ENCODE data around the gene ADO. TPM values are rescaled to one million over a fixed set of nuclear protein-coding genes. Genes with fewer than 3 reads are reported as not detected.
A peak's percentile ranks its signal among the peaks of the same experiment; 100 is the strongest.

Gene ADO
- total RNA-seq, 4 donors from 2014 or later, result 9.6 to 25.4 (median 15.0) TPM

GRCh38 chr10:62806251-62806650 is 1.7 kb downstream of the ADO start:
- peaks cover 11 to 30% (median 23%) of the 10 kb centered on the region in 4 donors for H3K4me1 ChIP-seq
- peak overlapping the region in 2 of 4 donors; percentile 63 to 86 for H3K4me3 ChIP-seq
- no peak for DNase-seq
- intact Hi-C loops (cut with DNase I; ENCODE audit: low total_unique reads) (loop anchor here (10.0 kb wide), 1 partner anchor 349 kb away; no protein-coding TSS in a partner anchor), in situ Hi-C loops (cut with MboI; ENCODE audit: low pct_ligation_motif_present in 1 of 4, low pct_unique_long_range_greater_than_20kb in 1 of 4, low sequenced_read_pairs in 3 of 4) (loop anchor here in 2 of 4 donors (25.0 kb wide), 1 partner anchor 356 kb away; no protein-coding TSS in a partner anchor)
- H3K9me3 ChIP-seq, result no peaks in the 10 kb centered on the region
- 0 to 18% methylated on average over 1 of the region's 1 CpG for WGBS, 2 donors (ENCODE audit: low coverage in 1 of 2)
- H3K27ac ChIP-seq, result peak overlapping the region in 2 of 4 donors; percentile 93 to 98
- H3K27me3 ChIP-seq, result no peaks in the 10 kb centered on the region
- TF ChIP-seq POLR2A (IDR thresholded peaks at IDR 0.05) (no peak), POLR2AphosphoS5 (IDR thresholded peaks at IDR 0.05) (no peak), EP300 (IDR thresholded peaks at IDR 0.05; ENCODE audit: low read depth) (no peak), CTCF (IDR thresholded peaks at IDR 0.05) (no peak)
- no peaks in the 10 kb centered on the region for H3K36me3 ChIP-seq

- in situ Hi-C loops (cut with MboI; ENCODE audit: low pct_ligation_motif_present in 1 of 4, low pct_unique_long_range_greater_than_20kb in 1 of 4, low sequenced_read_pairs in 3 of 4) (loop anchor here in 3 of 4 donors (10.0 to 25.0 kb wide), 2 partner anchors 216 to 352 kb away; no protein-coding TSS in a partner anchor), intact Hi-C loops (cut with DNase I; ENCODE audit: low total_unique reads) (loop anchor here (10.0 kb wide), 1 partner anchor 216 kb away; no protein-coding TSS in a partner anchor)
- peaks cover 16 to 31% (median 28%) of the 10 kb centered on the region in 4 donors for H3K4me1 ChIP-seq
- H3K27ac ChIP-seq, result no peak overlapping the region
- TF ChIP-seq POLR2A (IDR thresholded peaks at IDR 0.05) (no peak), POLR2AphosphoS5 (IDR thresholded peaks at IDR 0.05) (no peak), EP300 (IDR thresholded peaks at IDR 0.05; ENCODE audit: low read depth) (no peak), CTCF (IDR thresholded peaks at IDR 0.05) (no peak)
- no peak overlapping the region for H3K4me3 ChIP-seq
- H3K27me3 ChIP-seq, result peaks cover 16% of the 10 kb centered on the region
- no peaks in the 10 kb centered on the region for H3K9me3 ChIP-seq
- no peaks in the 10 kb centered on the region for H3K36me3 ChIP-seq
- WGBS, 2 donors (ENCODE audit: low coverage in 1 of 2), result 86 to 89% methylated on average over 8 of the region's 8 CpGs
- DNase-seq, result no peak
Measured at GRCh38 chr10:62810156-62810902, 5.8 kb downstream of the ADO start.

GRCh38 chr10:62811159-62811875 is 6.8 kb downstream of the ADO start:
- Histone ChIP-seq H3K36me3 (no peaks in the 10 kb centered on the region), H3K4me1 (peaks cover 11 to 31% (median 29%) of the 10 kb centered on the region in 4 donors), H3K27ac (no peak overlapping the region), H3K9me3 (no peaks in the 10 kb centered on the region), H3K4me3 (no peak overlapping the region), H3K27me3 (peaks cover 21% of the 10 kb centered on the region)
- 50 to 76% methylated on average over 1 to 10 of the region's 10 CpGs for WGBS, 2 donors (ENCODE audit: low coverage in 1 of 2)
- in situ Hi-C loops (cut with MboI; ENCODE audit: low pct_ligation_motif_present in 1 of 4, low pct_unique_long_range_greater_than_20kb in 1 of 4, low sequenced_read_pairs in 3 of 4), result loop anchor here in 3 of 4 donors (10.0 to 25.0 kb wide), 2 partner anchors 217 to 351 kb away; no protein-coding TSS in a partner anchor
- DNase-seq, result no peak
- intact Hi-C loops (cut with DNase I; ENCODE audit: low total_unique reads), result loop anchor here (10.0 kb wide), 1 partner anchor 217 kb away; no protein-coding TSS in a partner anchor
- TF ChIP-seq CTCF (IDR thresholded peaks at IDR 0.05) (no peak), POLR2AphosphoS5 (IDR thresholded peaks at IDR 0.05) (no peak), POLR2A (IDR thresholded peaks at IDR 0.05) (no peak), EP300 (IDR thresholded peaks at IDR 0.05; ENCODE audit: low read depth) (no peak)

All from transverse colon (tissue), 4 donors.